Neural crest cell (in vitro differentiated cells): Measurements from ENCODE around the gene PRR11. TPM values are rescaled to one million over a fixed set of nuclear protein-coding genes. Genes with fewer than 3 reads are reported as not detected.
A peak's percentile ranks its signal among the peaks of the same experiment; 100 is the strongest.

Source experiments
- DNase-seq: peaks from one replicate; pipeline ENCODE4 v3.0.0; 2021; ENCODE audit warnings: low read depth, mixed read lengths, low spot score
- H3K27ac Mint-ChIP-seq: one replicate; pipeline ENCODE4 v1.8.0; 2021; ENCODE audit warnings: mild to moderate bottlenecking, mixed read lengths; ENCODE audit not compliant: unreplicated experiment
- H3K27me3 Mint-ChIP-seq: 2 replicates; pipeline ENCODE4 v1.8.0; 2021; ENCODE audit warnings: low read depth, mild to moderate bottlenecking, mixed read lengths
- H3K36me3 Mint-ChIP-seq: 2 replicates; pipeline ENCODE4 v1.8.0; 2021; ENCODE audit warnings: low read depth, mild to moderate bottlenecking, mixed read lengths
- H3K4me1 Mint-ChIP-seq: 2 replicates; pipeline ENCODE4 v1.8.0; 2021; ENCODE audit warnings: mixed read lengths
- H3K4me3 Mint-ChIP-seq: one replicate; pipeline ENCODE4 v1.8.0; 2021; ENCODE audit warnings: mild to moderate bottlenecking, mixed read lengths
- H3K9me3 Mint-ChIP-seq: 2 replicates; pipeline ENCODE4 v1.8.0; 2021; ENCODE audit warnings: mixed read lengths
- CTCF ChIP-seq: fragments of 200-600 bp; sonication (generic); conservative IDR thresholded peaks from 2 replicates; pipeline ENCODE4 v1.5.0; 2021; ENCODE audit warnings: antibody characterized with exemption, mild to moderate bottlenecking
- microRNA-seq: library from miRNA; unstranded; fragments of <30 nt; microRNA quantifications from one replicate; pipeline ENCODE4, GENCODE V29; 2020
- total RNA-seq: library from RNA; stranded (reverse); gene quantifications from 2 replicates; pipeline ENCODE4 v1.2.1, GENCODE V29; 2021

Gene PRR11
- total RNA-seq, 1 donor from 2014 or later, result 77.2 TPM

- Mint-ChIP-seq H3K9me3 (no peaks in the 10 kb centered on the region), H3K4me1 (peaks cover 5% of the 10 kb centered on the region), H3K27ac (no peak overlapping the region), H3K4me3 (no peak overlapping the region), H3K36me3 (no peaks in the 10 kb centered on the region), H3K27me3 (no peaks in the 10 kb centered on the region)
- no peak for DNase-seq
- no peak for TF ChIP-seq CTCF
These were observed 75.2 kb downstream of the PRR11 start for GRCh38 chr17:59230764-59231163.

GRCh38 chr17:59234631-59235030, 79.1 kb downstream of the PRR11 start:
- Mint-ChIP-seq H3K36me3 (no peaks in the 10 kb centered on the region), H3K4me1 (peaks cover 5% of the 10 kb centered on the region), H3K4me3 (no peak overlapping the region), H3K9me3 (no peaks in the 10 kb centered on the region), H3K27ac (no peak overlapping the region), H3K27me3 (no peaks in the 10 kb centered on the region)
- DNase-seq, result no peak
- no peak for TF ChIP-seq CTCF

- no peaks in the 10 kb centered on the region for H3K27me3 Mint-ChIP-seq
- no peak for DNase-seq
- no peak for TF ChIP-seq CTCF
- H3K36me3 Mint-ChIP-seq, result no peaks in the 10 kb centered on the region
- H3K4me1 Mint-ChIP-seq, result peaks cover 5% of the 10 kb centered on the region
- no peak overlapping the region for H3K4me3 Mint-ChIP-seq
- H3K27ac Mint-ChIP-seq, result no peak overlapping the region
- H3K9me3 Mint-ChIP-seq, result no peaks in the 10 kb centered on the region
These were observed 83.4 kb downstream of the PRR11 start for GRCh38 chr17:59238906-59239305.

GRCh38 chr17:59244081-59244480, 88.5 kb downstream of the PRR11 start:
- H3K36me3 Mint-ChIP-seq, result peaks cover 4% of the 10 kb centered on the region
- no peaks in the 10 kb centered on the region for H3K9me3 Mint-ChIP-seq
- H3K4me3 Mint-ChIP-seq, result no peak overlapping the region
- H3K27me3 Mint-ChIP-seq, result no peaks in the 10 kb centered on the region
- DNase-seq, result no peak
- H3K27ac Mint-ChIP-seq, result no peak overlapping the region
- H3K4me1 Mint-ChIP-seq, result no peaks in the 10 kb centered on the region
- TF ChIP-seq CTCF, result no peak

Small RNAs within 50 kb of the gene (microRNA-seq; reads per million reads assigned to microRNA genes)
- gene MIR301A (5,242 reads per million, percentile 91 among the genes with 10 or more reads in this experiment), gene MIR454 (28,634 reads per million, percentile 98 among the genes with 10 or more reads in this experiment)

Other genes starting within 250 kb of the PRR11 start
- gene TRIM37, start 48.9 kb upstream of the PRR11 start, total RNA-seq, result 38.6 and 39.0 TPM in 2 replicates
- 119 and 128 TPM in 2 replicates for gene SKA2, start 560 bp upstream of the PRR11 start, total RNA-seq
- gene SMG8, start 54.3 kb downstream of the PRR11 start, total RNA-seq, result 21.2 and 22.9 TPM in 2 replicates
- 10.7 and 13.4 TPM in 2 replicates for gene GDPD1, start 64.8 kb downstream of the PRR11 start, total RNA-seq
- gene YPEL2, start 175.9 kb downstream of the PRR11 start, total RNA-seq, result 2.6 and 2.7 TPM in 2 replicates